GM18907 (cell line): ENCODE data around the gene PCYT2.

Source experiments
- ATAC-seq: cut with Tn5 transposase; IDR thresholded peaks from one replicate; pipeline ENCODE4 v1.9.1; 2021; ENCODE audit warnings: mild to moderate bottlenecking, moderate library complexity; ENCODE audit not compliant: unreplicated experiment

PCYT2 gene

DNA sequence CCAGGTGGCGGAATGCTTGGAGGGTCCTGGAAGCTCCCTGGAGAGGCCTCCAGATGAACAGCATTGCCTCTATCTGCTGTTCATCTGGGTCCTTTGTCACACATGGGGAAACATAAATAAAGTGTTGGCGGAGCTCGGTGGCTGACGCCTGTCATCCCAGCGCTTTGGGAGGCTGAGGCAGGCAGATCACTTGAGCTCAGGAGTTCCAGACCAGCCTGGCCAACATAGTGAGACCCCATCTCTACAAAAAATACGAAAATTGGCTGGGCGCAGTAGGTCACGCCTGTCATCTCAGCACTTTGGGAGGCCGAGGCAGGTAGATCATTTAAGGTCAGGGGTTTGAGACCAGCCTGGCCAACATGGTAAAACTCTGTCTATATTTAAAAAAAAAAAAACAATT is 33.7 kb upstream of the PCYT2 start:
- ATAC-seq = no peak

DNA sequence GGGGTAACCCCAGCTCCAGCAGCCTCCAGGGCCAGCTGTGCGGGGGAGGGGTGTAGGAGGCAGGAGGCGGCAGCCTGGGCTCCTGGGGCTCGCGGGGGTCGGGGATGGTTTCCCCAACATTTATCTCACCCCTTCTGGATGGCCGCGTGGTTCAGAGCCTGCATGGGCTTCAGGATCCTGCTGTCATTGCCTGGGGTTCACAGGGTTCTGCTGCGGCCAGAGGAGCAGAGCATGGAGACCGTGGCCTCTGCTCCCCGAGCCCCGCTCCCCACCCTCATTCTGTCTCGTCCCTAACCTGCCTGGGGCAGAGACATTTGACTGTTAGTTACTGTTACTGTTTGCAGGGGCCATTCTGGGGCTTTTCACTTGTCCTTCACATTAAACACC is 31.0 kb upstream of the PCYT2 start:
- ATAC-seq = no peak

DNA sequence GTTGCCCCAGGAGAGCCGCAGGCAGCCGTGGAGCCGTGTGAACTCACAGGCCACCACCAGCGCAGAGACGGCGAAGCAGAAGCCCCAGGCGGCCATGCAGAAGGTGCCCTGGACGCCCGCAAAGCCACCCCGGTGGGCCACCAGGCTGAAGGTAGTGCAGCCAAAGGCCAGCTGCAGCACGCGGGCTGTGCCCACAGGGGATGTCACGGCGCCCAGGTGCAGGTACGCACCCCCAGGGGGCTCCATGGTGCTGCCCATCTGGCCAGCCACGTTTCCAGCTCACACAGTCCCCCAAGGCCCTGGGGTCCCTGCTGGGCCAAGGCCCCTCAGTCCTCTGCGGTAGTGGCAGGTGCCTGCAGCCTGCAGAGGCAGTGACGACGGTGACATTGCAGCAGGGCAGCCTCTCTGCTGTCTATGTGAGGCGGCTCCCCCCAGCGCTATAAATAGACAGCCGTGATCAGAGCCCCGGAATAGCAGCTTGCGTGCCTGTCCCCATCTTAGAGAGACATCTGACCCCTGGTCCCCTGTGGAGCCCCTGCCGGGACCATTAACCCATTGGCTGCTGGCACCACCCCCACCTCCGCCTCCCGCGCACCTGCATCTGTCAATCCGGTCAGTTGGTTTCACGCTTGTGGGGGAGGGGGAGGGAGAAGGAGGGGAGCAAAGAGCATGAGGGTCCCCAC is 30.4 kb upstream of the PCYT2 start:
- no peak for ATAC-seq

DNA sequence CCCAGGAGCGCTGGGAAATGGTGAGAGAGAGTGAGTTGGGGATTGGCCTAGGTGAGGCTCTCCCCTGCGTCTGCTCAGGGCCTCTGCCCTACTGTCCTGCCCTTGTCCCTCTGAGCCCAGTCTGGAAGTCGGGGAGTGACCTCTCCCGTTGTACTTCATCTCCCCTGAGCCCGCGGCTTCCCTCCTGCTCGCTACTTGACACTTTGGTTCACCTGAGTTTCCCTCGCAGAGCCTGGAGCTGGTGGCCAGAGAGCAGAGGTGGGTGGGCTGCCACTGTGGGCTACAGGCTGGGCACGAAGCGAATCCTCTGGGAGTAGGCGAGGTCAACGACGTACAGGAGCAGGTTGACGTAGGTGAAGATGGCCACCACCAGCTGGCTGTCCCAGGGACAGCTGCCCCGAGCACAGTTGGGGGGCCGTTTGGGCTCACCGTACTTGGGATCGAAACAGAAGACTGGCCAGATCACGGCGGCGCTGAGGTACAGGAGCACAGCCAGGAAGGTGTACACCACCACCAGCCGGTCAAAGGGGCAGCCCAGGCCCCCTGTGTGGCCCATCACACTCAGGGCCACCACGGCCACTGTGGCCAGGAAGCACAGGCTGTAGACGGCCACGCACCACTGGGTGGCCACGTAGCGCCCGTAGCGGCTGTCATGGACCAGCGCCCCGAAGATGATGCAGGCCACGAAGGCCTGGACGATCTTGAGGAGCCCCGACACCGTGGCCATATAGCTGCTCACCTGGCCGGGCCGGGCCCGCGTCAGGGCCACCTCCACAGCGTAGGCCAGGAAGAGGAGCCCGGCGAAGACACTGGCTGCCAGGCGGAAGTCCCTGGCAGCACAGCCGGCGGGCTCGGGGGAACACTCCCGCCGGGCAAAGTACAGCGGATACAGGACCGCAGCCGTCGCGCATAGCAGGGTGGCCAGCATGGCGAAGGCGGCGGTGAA is 29.6 kb upstream of the PCYT2 start:
- no peak for ATAC-seq

DNA sequence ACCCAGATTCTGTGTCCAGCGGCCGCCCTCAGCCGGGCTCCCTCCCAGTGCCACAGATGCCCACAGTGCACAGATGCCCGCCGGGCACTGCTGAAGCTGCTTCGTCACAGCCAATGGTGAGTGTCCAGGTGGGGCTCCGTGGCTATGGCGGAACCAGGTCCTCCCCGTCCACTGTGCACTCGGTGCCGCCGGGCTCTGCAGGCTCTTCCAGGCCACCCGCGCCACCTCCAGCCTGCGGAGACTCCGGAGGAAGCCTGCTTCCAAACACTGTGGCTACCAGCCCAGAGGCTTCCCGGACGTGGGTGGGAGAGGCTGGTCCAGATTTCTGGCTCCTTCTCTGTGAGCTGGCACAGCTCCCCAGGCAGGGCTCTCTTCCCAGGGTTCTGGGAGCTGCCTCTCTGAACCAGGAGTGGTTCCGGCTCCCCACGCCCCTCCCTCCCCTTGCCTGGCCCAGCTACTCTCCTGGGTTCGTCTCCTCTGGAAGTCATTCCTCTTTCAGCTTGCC is 28.7 kb upstream of the PCYT2 start:
- ATAC-seq = no peak

DNA sequence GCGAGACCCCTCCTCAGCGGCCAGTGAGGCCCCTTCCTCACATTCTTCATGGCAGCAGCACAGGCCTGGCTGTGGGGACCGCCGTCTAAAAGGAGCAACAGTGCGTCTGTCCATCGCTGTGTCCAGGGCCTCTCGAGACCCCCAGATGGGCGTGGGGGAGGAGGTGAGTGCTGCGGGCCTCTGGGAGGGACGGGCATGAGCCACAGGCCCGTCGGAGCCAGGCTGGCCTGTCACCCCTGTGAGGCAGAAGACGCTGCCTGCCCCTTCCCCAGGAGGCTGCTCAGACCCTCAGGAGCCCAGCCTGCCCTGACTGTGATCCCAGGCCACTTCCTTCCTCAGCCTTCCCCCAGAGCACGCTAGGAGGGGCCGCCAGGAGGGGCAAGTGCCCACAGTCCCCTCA is 28.0 kb upstream of the PCYT2 start:
- ATAC-seq = no peak

DNA sequence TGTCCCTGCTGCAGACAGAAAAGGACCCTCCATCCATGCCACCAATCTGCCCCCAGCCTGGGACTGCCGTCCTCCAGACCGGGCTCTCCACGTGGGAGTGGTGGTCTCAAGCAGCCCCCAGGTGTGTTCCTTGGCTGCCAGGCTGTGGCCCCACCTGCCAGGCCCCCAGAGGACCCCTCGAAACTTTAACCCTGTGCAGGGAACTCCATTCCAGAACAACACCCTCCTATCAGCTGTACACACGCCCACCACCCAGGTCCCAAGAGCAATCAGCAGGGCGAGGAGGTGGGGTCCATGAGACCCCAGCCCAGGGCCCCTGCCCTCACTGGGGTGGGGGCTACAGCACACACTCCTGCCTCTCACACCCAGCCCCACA is 24.5 kb upstream of the PCYT2 start:
- ATAC-seq = no peak

DNA sequence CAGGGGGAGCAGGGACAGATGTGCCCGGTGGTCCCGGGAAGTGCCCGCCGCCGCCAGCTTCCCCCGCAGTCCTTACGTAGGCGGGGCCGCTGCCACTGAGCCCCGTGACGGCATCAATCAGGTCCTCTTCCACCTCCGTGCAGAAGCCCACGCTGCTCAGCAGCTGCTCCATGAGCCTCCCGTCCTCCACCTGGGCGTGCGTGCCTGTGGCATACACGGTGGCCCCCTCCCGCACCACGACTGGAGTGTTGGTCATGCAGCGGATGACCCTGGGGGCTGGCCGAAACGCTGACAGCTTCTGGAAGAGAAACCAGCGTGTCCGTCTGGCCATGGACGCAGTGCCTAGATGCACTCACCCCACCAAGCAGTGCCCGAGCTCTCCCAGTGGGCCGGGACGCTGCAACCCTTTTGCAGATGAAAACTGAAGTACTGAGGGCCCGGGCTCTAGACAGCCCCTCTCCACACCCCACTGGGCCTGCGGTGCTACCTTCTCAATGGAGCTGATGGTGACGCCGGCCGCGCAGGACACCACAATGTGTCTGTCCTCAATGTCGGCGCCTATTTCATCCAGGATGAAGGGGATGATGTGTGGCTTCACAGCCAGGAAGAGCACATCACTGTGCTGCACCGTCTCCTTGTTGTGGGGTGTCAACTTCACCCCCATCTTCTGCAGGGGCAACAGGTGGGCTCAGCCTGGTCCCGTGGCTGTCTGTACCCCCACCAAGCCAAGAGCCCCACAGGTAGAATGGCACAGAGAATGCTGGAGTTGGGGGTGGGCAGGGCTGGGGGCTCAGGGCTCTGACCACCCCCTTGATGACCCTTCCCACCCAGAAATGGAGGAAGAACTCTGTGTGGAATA is 23.9 kb upstream of the PCYT2 start:
- no peak for ATAC-seq

DNA sequence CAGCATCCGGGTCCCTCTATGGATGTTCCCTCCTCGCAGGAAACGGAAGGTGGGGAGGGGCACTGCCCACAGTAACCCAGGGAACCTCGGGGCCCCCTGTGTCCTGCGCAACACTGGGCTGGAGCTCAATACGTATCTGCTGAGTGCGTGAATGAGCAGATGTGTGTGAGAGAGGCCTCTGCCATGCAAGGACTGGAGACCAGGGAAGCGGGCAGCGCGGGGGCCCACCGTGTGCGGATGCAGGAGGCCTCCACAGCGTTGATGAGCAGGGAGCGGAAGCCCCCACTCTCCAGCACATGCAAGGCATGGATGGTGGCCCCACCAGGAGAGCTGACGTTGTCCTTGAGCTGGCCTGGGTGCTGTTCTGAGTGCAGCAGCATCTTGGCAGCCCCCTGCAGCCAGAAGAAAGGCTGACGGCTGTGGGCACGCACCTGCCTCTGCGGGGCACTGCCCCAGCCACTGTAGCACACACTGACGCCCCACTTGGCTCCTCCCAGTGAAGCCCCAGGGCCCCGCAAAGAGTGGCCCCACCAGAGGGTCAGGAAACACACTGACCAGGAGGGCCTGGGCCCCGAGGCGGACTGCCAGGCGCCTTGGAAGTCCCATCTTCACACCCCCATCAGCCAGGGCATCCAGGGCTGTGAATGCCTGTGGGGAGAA is 23.0 kb upstream of the PCYT2 start:
- ATAC-seq = no peak

DNA sequence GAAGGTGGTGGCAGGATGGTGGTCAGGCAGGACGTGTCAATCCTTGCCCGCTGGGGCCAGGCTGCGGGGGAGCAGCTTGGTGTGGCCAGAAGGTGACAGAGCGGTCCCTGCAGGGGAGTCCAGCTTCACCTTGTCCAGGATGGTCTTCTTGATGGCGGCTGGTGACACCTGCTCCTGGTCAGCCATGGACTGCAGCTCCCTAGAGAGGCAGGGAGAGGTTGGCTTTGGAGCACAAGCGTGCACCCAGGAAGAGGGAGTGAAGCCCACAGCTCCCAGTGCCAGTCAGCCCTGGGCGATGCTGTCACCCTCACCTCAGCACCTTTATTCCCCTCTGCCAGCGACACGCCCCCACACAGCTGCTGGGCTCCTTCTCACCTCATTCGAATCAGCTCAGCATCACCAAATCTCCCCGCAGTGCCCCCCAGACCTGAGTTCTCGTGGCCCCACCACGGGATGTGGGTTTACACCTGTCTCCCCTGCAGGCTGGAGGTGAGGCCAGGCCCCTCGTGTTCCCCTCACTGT is 22.0 kb upstream of the PCYT2 start:
- no peak for ATAC-seq

DNA sequence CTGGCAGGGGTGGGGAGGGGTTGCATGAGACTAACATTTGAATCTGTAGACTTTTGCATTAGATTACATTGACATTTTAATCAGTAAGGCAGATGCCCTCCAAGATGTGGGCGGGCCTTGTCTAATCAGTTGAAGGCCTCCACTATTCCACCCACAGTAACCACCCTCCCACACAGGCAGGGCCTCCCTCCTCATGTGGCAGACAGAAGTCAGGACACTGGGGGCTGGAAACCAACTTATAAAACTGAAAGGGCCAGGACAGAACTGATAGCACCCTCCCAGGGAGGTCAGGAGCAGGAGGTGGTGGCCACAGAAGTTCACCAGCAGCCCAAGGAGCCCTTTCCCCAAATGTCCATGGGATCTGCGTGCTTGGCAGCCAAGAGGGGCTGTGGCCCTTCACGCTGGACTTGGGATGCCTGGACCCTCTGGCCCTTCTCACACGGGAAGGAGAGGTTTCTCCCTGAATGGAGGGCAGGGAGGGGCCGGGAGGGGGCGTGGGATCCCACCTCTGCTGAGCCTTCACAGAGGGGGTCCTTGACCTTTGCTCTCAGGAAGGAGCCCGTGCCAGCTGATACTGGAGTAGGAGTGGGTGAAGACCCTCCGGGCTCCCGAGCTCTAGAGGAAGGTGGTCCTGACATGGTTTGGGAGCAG is 21.3 kb upstream of the PCYT2 start:
- no peak for ATAC-seq

DNA sequence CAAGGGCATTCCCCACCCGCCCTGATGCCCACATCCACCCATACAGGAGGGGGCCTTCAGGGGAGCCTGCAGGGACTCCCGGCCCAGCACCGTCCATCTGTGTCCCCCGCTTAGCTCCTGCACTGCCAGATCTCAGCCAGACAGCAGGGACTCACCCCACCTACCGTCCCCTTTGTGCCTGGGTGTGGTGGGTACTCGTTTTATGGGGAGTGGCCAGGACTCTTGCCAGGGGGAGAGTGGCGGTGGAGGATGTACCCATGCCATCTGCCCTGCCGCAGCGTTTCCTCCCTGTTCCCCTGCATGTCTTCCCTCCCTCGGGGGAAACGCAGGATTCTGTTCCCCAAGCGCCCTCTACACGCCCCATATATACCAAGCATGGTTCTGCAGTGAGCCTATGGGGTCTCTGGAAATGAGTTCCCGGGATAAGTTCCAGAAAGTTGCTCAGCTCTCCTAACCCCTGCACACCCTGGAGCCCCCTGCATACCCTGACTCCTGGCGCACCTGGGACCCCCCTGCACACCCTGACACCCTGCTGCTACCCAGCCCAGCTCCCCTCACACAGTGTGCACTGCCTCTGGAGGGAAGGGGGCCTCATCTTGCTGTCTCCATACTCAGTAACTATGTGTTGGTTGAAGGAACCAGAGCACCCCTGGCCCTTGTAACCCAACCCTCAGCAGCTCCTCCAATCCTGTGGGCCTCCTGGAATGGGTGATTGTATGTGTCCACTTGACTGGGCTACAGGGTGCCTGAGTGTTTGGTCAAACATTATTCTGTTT is 20.5 kb upstream of the PCYT2 start:
- ATAC-seq = no peak

DNA sequence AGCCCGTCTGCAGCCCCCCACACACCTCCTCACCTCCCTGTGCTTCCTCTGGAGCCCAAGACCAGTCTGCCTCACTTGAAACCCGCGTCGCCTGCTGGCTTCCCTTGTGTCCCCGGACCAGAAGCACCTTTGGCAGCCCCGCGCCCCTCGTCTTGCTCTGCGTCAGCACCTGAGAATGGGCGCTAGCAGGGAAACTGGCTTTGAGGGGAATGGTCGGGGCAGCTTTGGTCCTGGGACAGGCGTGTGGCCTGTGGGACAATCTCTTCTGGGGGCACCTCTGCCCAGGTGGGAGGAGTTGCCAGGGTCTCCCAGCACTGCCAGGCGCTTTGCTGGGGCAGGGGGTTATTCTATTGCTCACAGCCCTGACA is 20.0 kb upstream of the PCYT2 start:
- ATAC-seq = no peak

DNA sequence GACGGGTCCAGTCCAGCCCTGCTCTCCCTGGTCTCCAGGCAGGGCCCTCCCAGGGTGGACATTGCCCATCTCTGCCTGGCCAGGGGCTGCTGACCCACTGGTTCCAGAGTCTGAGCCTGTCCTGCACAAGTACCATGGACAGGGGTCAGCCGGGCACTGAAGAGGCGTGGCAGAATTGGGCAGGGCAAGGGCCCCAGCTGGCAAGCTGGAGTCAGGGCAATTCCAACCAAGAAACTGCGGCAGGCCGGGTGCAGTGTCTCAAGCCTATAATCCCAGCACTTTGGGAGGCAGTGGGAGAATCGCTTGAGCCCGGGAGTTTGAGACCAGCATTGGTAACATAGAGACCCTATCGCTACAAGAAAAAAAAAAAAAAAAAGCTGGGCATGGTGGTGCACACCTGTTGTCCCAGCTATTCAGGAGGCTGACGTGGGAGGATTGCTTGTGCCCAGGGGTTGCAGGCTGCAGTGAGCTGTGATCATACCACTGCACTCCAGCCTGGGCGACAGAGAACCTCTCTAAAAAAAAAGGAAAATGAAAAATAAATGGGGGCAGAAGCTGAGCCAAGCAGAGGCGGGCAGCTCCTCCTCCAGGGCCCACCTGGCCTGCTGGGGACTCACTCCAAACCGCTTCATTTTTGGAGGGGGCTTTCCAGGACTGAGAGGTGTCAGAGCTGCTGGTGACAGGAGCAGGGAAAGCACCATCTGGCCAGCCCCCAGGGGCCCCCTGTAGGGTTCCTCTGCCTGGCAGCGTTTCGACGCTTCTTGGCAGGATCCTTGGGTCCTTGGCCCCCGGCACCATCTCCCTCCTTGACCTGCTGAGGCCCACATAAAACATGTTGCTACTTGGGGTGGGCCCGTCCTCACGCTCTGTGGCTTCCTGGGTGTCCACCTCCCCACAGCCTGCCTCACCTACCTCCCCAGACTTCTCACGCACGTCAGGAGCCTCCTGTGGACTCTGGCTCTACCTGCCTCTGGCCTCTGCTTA is 19.2 kb upstream of the PCYT2 start:
- ATAC-seq = no peak

DNA sequence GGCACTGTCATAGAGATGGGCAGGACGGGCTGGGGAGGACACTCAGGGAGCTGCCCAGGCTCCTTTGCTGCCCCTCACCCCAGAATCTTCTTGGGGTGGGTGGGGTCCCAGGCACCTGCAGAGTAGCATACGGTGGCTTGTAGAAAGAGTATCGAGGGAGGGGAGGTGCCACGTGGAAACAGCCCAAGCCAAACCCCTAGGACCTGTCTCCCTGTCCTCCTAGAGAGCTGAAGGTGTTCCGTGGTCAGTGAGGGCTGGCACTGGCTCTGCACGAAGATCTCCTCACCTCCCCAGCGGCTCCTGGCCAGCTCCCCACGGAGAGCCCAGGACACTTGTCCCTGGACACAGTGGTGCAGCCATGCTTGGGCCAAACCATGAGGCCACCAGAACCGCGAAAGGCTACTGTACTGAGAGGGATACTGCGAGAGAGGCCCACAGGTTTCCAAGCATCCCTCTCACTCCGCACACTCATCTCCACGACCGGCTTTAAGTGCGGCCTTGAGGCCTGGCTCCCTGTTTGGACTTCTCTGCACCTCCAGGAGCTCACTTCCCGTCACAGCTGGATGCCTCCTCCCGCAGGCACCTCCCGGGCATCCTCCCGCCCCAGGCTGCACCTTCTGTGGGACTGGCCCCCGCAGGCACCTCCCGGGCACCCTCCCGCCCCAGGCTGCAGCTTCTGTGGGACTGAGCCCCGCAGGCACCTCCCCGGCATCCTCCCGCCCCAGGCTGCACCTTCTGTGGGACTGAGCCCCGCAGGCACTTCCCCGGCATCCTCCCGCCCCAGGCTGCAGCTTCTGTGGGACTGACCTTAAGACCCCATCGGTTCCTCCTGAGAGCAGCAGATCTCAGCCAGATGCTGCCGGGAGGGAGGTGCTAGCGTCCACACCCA is 18.3 kb upstream of the PCYT2 start:
- ATAC-seq = no peak

DNA sequence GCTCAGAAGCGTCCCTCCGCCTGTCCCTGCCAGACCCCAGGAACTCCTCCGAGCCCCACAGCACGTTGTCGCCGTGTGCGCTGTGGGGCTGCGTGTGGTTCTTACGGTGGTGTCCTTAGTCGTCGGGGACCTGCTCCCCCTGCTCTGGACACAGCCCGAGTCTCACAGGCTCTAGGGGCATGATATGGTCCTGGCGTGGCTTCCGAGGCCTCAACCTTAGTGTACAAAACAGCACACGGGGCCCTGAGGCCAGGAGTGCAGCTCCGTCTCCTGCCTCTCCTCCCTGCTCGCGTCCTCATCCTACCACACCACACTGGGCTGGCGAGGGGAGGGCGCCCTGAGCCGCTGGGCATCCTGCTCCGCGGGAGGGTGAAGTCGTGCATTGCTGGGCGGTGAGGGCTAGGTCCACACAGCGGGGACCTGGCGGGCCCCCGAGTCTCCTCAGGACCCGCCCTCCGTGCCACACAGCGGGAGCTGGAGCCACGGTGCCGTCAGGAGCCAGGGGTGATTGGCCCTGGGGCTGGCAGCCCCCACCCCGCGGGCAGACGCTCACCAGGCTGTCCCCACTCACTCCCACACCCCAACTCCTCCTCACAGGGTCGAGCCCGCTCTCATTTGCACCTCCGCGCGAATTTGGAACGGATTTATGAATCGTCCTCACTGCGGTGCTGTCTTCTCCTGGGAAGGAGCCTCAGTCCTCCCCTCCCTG is 17.5 kb upstream of the PCYT2 start:
- no peak for ATAC-seq
